AG10803 (cell line): ENCODE data around the gene TNRC6C.

Experiments used
- DNase-seq: peaks from one replicate; pipeline ENCODE4 v3.0.0; 2010; ENCODE audit warnings: low read depth
- H3K4me3 ChIP-seq: 2 replicates; pipeline ENCODE4 v1.5.1; 2011; ENCODE audit warnings: mild to moderate bottlenecking, low read length, control low read depth
- CTCF ChIP-seq: conservative IDR thresholded peaks from 2 replicates; pipeline ENCODE4 v1.5.1; 2011; ENCODE audit warnings: mild to moderate bottlenecking, low read length, control low read depth, inconsistent platforms

The TNRC6C gene

DNA sequence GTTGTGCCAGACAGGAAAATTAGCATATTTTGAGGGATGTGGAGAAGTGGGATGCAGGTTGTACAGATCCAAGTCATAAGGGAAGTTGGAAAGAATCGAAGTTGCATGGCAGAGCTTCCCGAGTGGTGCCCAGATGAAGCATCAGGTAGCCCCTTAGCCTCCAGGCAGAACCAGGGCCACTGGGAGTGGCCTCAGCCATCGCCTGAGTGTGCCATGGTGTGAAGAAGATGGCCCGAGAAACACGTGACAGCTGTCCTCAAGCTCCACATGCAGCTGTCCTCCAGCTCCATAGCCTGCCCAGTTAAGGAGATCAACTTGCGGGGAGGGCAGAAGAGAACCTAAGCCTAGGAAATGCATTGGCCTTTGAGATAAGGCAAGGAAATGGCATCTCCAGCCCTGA lies 136.5 kb downstream of the TNRC6C start:
- no peak overlapping the region for H3K4me3 ChIP-seq
- no peak for DNase-seq
- TF ChIP-seq CTCF = no peak

GRCh38 chr17:78096093-78096492 lies 137.6 kb downstream of the TNRC6C start:
- DNase-seq = no peak
- H3K4me3 ChIP-seq = no peak overlapping the region
- TF ChIP-seq CTCF = no peak

DNA sequence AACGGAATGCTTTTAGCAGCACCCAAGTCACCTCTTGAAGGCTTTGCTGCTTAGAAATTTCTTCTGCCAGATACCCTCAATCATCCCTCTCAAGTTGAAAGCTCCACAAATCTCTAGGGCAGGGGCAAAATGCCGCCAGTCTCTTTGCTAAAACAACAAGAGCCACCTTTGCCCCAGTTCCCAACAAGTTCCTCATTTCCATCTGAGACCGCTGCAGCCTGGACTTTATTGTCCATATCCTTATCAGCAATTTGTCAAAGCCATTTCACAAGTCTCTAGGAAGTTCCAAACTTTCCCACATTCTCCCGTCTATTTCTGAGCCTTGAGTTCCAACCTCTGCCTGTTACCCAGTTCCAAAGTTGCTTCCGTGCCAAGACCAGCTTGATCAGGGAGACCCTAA lies 142.6 kb downstream of the TNRC6C start:
- DNase-seq = no peak
- H3K4me3 ChIP-seq = no peak overlapping the region
- TF ChIP-seq CTCF = no peak

GRCh38 chr17:78101542-78101941 lies 143.0 kb downstream of the TNRC6C start:
- no peak for DNase-seq
- no peak overlapping the region for H3K4me3 ChIP-seq
- TF ChIP-seq CTCF = no peak

DNA sequence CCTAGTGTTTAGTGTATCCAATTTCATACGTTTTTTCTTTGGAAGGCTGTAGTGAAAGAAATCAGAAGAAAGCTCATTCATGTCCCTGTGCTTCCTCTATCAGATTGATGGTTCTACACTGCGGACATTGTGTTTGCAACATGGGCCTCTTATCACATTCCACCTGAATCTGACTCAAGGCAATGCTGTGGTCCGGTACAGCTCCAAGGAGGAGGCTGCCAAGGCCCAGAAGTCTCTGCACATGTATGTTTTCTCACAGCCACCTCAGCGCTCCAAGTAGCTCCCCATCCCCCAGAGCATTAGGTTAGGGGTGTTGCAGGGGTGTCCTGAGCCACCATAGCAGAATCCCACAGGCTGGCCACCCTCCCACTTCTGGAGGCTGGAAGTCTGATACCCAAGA lies 144.8 kb downstream of the TNRC6C start:
- TF ChIP-seq CTCF = no peak
- no peak overlapping the region for H3K4me3 ChIP-seq
- no peak for DNase-seq

GRCh38 chr17:78104540-78104941 lies 146.0 kb downstream of the TNRC6C start:
- no peak overlapping the region for H3K4me3 ChIP-seq
- TF ChIP-seq CTCF = no peak
- no peak for DNase-seq

- no peak overlapping the region for H3K4me3 ChIP-seq
- no peak for TF ChIP-seq CTCF
- DNase-seq = no peak
These were observed 146.6 kb downstream of the TNRC6C start for GRCh38 chr17:78105101-78105500.
